Anterior cingulate cortex (tissue), 58 donors: ENCODE results near the gene TMEM179.

Experiments
- DNase-seq, 58 donors: peaks; one replicate each; lab custom pipeline; 2025; lab: John Stamatoyannopoulos, UW

Gene TMEM179

DNA sequence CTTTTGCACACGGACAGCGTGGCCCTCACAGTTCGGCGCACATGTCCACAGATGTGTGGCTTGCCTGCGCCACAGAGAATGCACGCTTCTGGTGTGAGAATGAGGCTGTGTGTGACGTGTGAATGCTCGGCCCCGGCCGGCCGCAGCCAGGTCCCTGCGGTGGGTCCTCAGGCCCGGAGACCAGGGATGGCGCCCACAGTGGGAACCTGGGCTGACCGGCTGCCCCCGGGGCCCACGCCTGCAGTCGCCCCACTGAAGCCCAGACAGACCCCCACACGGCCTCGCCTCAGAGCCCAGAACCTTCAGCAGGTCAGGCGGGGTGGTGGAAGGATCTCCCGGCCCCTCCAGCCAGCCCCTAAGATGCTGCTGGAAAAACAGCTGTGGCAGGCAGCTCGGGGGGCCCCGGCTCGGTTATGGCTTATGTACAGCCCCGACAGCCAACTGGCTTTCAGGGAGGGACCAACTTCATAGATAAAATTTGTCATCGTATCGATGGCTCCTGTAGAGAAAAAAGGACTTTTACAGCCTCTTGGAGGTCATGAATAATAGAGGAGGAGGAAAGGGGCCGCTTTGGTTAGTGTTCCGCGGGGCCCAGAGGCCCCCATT lies 29.5 kb downstream of the TMEM179 start:
- DNase-seq = no peak

DNA sequence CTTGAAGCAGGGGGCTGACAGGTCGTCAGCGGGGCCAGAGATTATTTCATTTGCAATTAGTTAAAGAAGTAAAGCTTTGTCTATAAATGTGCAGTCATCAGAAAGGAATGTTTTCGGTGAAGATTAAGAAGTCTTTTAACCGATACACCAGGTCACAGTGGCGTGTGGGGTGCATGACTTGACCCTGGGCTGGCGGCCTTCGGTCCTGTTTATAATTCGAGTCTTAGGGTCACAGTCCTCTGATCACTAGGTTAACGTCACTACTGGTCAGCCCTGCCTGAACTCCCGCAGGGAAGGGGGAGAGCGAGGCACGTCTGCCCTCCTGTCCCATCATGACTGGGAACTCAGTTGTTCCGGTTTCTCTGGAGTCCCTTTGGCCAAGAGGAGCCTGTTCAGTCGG lies 30.0 kb downstream of the TMEM179 start:
- DNase-seq = no peak

DNA sequence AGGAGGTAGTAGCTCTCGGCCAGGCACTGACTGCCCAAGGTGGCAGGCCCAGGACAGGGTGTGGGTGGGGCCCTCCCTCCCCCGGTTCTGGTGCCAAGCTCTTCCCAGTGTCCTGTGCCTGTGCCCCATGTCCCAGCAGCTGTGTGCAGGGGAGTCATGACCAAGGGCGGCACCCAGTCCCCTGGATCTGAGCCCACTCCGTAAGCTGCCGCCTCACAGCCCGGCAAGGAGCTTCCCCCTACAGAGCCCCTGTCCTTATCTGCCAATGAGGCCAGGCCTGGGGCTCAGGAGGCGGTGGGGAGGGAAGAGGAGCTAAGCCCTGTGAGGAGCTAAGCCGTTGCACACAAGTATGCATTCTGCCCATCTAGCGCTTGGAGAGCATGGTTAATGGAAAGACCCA lies 30.6 kb downstream of the TMEM179 start:
- no peak for DNase-seq

DNA sequence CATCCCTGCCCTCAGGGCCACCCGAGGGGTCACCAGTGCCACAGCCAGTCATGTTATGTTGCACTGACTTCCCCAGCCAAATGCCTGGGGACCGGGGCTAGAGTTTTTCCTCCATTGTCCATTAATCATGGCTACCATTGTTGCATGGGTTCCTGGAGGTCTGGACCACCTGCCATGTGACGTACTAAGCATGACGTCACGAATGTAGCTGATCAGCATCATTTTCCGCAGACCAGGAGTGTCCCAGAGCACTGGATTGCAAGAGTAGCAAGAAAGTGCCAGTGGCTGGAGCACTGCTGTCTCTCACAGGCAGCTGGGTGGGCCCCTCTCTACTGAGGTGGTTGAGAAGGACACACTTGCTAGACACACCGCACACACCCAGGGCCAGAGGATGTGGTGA lies 31.9 kb downstream of the TMEM179 start:
- no peak for DNase-seq

DNA sequence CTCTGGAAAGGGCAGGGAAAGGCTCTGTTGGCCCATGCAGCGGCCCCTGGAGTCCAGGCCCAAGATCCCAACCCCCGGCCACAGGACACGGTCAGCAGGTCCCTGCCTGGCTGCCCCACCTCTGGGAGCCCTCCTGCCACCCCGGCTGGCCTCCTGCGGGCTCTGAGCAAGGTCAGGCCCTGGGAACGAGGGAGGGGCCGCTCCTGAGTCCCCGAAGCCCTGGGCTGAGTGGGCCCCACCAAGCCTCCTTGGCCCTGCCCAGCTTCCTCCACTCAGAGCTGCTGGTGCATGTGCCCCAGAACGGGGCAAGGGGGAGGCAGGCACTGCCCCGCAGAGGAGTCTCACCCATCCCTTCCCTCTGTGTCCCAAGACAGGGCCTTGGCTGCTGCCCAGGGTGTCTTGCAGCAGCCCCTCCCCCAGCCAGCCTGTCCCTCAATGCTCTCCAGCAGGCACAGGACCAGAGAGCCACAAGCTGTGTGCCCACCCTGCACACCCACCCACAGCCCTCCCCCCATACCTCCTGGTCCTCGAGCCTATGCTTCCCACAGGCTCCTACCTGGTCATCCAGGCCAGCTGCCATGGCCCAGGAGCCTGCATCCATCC lies 32.4 kb downstream of the TMEM179 start:
- DNase-seq = no peak

DNA sequence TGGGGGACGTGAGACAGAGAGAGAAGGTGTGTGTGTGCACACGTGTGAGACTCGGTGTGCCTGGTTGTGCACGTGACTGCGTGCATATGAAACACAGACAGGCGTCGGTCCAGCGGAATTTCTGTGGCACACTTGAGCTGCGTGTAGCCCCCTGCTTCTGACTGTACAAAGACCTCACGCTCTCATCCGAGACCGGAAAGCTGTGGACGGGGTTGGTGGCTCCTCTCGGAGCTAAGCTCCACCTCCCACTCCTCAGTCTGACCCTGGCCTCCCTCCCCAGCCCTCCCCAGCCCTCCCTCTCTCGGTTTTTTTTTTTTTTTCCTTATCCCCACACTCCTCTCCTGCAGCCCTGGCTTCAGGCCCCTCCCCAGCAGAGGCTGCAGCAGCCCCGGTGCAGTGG lies 33.3 kb downstream of the TMEM179 start:
- DNase-seq = no peak

DNA sequence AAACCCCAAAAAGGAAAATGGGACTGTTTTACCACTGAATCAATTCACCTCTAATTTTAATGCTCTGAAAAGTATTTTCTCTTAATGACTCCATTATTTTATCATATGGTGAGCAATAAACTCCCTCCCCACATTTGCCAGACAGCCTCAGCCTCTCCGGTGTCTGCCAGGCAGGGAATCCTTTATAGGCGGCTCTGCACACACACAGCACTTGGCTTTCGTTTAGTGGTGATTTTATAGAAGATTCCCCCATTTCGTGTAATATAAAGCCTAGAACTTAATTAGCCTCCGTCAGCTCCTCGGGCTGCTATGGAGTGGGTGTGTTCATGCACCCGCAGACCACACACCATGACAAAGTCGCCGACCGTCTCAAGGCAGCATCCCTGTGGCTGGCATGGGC lies 35.1 kb downstream of the TMEM179 start:
- DNase-seq = no peak

DNA sequence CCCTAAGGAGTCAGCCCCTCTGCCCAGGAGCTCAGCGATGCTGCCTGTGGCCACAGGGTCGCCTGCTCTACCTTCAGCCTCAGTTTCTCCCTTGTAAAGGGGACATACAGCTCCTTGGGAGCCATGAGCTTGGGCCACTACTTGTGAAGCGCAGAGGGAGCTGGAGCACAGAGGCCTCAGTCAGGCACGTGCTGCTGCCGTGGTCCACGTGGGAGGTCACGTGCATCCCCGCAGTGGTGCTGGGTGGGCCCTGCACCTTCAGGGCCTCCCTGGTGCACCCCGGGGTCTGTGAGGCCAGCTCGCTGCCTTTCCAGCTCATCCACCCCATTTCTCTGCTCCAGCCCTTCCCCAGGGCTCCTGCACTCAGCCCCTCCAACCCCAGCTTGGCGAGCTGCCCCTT lies 36.0 kb downstream of the TMEM179 start:
- DNase-seq = no peak

DNA sequence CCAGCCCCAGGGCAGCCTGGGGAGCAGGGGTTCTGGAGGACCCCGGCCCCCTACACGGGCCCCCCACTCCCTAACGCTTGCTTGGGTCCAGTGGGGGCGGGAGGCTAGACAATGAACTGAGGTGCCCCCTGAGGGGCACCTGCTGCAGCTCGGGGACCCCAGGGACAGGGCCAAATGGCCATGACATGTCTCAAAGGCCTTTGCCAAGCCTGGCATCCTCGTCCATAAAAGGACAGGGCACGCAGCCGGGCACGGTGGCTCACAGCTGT lies 36.7 kb downstream of the TMEM179 start:
- no peak for DNase-seq

DNA sequence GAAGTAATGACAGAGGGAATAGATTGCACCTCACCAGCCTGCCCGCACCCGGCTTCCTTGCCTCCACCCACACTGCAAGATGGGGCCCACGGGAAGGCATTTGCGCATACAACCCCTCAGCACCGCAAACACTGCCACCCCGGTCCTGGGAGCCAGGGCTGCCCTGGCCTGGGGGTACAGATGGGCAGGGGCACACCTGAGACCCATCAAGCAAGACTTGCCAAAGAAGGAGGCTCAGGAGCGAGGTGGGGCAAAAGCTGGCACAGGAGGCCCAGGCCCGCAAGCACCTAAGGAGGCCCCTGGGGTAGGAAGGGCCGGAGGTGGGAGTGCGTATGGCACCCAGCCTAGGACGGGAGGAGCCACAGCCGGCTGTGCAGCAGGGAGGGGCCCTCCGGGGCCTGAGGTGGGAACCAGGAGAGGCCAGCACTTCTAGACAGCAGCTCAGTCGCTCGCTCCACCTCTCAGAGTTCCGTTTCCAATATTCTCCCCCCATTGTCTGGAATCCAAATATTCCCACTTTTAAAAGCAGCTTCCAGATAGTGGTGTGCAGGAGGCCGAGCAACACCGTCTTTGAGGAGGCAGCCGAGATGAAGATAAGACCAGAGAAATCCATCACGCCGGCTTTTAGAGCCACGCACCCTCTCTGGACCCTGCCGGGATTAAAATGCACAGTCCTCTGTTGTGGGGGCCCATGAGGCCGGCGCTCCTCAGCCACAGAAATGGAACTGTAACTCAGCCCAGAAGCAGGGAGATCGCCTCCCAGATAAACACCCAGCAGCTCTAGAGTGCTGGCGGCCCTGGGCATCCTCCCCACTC lies 37.2 kb downstream of the TMEM179 start:
- no peak for DNase-seq

DNA sequence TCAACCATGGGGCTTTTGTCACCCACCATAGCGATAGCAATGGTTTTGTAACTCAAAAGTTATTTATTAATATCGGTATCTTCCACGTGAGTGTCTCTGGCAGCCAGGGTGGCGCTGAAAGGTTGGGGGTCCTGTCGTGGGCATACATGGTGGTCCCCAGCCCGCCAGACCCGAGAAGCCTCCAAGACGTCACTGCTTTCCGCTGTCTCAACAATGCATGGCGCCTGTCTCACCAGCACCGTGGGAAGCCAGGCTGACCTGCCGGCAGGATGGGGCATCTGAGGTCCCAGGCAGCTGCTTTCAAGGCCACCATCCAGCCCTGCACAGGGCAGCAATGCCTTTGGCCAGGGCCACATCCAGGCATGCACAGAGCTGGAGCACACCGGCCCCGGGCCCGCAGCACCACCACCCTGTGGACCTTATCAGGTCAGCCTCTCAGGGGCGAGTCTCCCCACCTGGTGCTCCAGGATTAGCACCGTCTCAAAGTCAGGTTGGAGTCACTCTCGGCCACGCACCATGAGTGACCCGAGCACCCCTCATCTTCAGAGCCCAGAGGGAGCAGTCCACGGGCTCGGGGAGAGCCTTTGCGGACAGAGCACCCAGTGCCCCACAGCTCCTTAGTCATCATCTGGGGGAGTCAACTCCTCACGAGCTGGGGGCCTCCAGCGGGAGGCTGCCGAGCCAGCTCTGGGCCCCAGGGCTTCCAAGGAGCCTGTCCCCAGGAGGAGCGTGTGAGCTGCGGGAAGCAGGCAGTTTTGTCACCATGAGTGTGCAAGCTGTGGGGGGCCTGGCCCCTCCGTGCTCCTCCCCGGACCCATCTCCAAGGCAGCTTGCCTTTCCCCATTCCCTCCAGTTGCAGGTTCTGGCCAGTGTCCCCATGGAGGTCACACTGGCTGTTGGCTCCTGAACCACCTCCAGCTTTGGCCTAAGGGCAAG lies 39.6 kb downstream of the TMEM179 start:
- DNase-seq = no peak

DNA sequence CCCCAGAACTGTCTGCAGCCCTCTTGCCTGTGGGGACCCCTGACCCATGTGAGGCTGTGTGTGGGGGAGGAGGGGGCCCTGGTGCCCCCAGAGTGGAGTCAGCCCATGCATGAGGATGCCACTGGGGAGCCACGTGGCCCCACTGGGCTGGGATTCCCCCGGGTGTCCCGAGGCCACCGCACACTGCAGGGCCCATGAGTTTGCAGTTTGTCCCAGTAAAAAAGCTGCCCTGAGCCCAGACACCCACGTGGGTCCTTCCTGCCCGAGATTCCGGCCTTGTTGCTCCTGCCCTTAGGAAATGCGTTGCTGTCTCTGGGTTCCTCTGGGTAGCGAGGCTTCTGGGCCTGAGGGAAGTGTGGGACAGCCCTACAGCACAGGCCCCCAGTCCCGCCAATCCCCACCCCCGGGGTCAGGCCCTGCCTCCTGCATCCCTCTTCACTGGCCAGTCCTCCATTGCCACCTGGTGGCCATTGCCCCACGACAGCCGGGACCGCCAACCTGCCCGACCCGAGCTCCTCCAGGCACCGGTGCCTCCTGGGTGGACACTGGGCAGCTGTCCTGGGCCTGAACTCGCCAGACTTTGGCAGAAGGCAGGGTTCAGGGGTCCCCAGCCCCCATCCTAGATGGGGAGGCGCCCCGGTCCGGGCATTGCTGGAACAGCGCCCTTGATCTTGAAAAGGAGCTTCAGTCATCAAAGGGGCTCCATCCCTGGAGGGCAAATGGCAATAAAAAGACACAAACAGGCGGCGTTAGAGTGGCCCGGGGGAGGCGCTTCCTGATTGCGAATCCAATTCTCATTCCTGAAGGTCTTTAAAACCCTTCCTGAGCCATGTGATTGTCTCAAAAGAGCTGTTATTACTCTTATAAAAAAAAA lies 40.6 kb downstream of the TMEM179 start:
- DNase-seq = peak in 47 of 58 donors; percentile 6 to 76 (median 46)

DNA sequence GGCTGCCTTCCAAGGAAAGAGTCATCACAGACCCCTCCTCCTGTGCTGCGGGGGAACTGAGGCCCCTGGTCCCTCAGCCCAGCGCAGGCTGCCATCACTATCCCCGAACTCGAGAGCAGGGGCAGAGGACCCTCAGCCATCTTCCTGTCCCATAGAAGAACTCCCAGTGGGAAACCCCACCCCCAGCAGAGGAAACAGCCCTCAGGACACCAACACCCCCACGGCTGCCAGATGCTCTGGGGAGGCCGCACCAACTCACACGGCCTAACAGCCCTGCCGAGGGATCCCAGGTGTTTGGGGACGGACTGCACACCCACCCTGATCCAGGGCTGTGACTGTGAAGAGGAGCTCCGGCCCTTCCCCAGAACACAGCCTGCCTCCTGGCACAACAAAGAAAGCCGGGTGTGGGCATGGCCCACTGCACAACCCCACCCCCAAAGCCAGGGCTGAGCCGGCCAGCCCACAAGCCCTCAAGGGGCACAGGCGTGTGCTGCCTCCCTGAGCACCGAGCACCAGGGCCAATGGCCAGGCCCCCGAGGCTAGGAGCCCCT lies 41.3 kb downstream of the TMEM179 start:
- no peak for DNase-seq

DNA sequence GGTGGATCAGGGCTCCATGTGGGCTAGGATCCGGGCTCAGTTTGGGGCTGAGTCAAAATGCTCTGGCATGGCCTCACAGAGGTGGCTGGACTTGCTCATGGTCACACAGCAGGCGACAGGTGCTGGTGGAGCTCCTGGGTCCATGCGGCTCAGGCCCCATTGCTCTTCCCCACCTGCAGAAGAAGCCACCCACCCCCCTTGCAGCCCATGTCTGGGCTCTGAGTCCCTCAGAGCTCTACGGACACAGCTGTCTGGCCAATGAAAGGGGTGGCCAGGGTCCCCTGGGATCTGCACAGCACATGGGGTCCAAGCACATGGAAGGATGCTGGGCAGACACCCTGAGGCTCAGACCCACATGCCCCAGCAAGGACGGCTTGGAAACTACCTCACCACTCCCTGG lies 42.0 kb downstream of the TMEM179 start:
- DNase-seq = no peak

DNA sequence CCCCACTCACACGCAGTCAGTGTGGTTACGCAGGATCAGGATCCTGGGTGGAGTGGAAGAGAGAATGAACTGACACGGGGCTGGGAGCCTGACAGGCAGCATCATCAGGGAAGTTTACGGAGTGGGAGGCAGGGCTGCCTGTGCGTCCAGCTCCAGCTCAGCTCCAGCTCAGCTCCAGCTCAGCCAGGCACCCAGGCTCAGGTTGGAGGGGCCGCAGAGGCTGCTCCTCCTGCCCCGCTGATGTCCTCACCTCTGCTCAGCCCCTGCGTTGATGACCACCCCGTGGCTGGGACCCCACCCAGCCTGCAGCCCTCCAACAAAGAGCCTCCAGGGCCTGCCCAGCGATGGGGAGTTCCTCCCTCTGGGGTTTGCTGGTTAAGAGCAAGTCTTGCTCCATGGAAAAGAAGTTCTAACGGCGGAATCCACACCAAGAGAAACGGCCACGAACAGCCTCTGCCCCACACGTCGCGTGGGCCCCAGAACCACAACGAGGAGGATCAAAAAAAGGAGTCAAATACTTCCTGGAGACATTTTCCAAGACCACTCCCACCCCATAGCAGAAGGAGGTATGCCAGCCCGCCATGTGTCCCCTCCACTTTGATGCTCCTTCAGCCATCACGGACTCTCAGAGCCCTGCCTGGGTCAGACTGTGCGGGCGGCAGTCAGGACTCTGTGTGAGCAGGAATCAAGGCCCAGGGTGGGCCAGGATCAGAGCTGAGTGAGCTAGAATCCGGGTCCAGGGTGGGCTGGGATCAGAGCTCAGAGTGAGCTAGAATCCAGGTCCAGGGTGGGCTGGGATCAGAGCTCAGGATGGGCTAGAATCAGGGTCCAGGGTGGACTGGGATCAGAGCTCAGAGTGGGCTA lies 42.7 kb downstream of the TMEM179 start:
- DNase-seq = no peak

DNA sequence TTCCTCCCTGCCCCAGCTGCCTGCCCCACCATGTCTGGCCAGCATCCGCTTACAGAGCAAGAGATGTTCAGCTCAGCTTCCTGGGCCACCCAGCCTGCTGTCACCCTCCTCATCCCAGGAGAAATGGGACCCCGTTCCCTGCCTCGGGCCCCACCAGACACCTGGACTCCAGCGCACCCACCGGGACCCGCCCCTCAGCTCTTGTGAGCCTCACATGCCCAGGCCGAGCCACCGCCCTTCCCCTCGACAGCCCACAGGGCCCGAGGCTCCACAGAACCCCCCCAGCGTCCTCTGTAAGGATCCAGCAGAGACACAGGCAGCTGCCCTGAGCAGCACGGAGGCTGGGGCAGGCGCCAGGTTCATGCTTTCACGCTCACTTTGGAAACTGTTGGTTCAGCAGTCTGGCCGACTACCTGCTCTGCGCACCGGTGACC lies 43.4 kb downstream of the TMEM179 start:
- no peak for DNase-seq

DNA sequence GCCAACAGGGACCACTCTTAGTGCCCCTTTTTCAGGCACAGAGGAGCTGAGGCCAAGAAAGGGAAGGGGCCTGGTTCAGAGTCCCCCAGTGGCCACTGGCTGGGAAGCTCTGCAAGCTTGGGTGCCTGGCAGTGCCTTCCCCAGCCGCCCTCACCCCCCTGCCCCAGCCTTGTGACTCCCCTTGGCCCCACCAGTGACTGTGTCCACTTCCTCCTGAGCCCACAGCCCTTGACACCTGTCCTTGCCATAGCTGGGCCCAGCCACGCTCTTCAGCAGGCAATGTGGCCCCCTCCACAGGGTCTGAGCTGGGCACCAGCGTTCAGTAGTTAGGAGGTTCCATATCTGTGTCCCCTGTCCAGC lies 44.0 kb downstream of the TMEM179 start:
- no peak for DNase-seq

DNA sequence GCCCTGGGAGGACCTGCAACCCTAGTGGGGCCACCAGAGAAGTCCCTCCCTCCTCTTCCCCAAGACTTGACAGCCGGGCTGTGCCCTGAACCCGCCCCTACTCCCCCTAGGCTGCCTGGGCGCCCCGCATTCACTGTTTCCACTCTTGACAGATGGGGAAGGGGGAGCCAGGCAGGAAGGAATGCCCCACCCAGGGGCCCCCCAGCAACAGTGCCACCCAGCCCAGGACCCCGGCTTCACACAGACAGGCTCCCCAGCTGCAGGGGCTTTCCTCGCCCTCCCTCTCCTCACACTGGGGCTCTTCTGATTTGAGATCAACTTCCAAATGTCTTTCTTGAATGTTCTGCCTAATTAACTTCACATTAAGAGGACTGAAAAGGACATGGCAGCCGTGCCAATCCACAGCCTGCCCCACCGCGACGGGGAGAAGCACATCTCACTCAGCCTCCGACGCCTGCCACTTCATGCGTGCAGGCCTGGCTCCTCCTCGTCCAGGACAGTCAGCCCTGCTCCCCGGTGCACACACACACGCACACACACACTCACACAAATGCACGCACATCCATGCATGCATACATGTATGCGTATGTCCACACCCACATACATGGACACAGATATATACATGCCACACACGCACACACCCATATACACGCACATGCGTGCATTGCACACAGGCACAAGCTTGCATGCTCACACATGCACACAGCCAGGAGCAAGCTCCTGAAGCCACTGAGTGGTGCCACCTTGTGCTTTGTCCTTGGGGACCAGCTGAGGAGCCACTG lies 44.6 kb downstream of the TMEM179 start:
- no peak for DNase-seq
